ENCODE results near the gene POLR3C. TPM values are rescaled to one million over a fixed set of nuclear protein-coding genes. Genes with fewer than 3 reads are reported as not detected.

The POLR3C gene
- total and polyA plus RNA-seq, 2 experiments from 2014 or later = 15.1 to 23.9 TPM

- DNase-seq (ENCODE audit: low spot score) (no peak), ATAC-seq (no peak)
- Histone ChIP-seq H3K27me3 (ENCODE audit: insufficient read depth) (no peaks in the 10 kb centered on the region), H2AFZ (no peak overlapping the region), H3K4me2 (no peak overlapping the region), H3K27ac (ENCODE audit: low read depth) (no peak overlapping the region), H3K4me3 (no peak overlapping the region), H3F3A (replicated peaks; ENCODE audit: low read depth) (peaks cover 5% of the 10 kb centered on the region; the same call in 1 of the 2 replicates), H3K36me3 (ENCODE audit: insufficient read depth) (no peaks in the 10 kb centered on the region), H3K79me2 (replicated peaks; ENCODE audit: insufficient read depth) (no peaks in the 10 kb centered on the region), H3K4me1 (ENCODE audit: insufficient read depth) (peaks cover 9% of the 10 kb centered on the region), H4K20me1 (replicated peaks; ENCODE audit: insufficient read depth) (no peaks in the 10 kb centered on the region), H3K9me2 (ENCODE audit: insufficient read depth) (0 out of 2 replicates have a peak, but pooled peaks cover 3% of the 10 kb centered on the region)
- H3K4me1 Mint-ChIP-seq = peaks cover 15% of the 10 kb centered on the region
- H3K27me3 Mint-ChIP-seq (ENCODE audit: insufficient read depth, low read depth, poor library complexity) = peaks cover 5% of the 10 kb centered on the region
- H3K27ac Mint-ChIP-seq = no peak overlapping the region
- no peak overlapping the region for H3K4me3 Mint-ChIP-seq
- peaks cover 6% of the 10 kb centered on the region; the same call in 2 of the 3 replicates for H3K36me3 Mint-ChIP-seq (ENCODE audit: low read depth)
- TF ChIP-seq POLR2AphosphoS5 (IDR thresholded peaks at IDR 0.05; ENCODE audit: low read depth) = no peak
- TF ChIP-seq CTCF (conservative IDR thresholded peaks at IDR 0.05; ENCODE audit: low read depth in 2 of 2) = no peak
- TF ChIP-seq STAT1 (IDR thresholded peaks at IDR 0.05; ENCODE audit: unreplicated experiment) = no peak
- TF ChIP-seq ZNF462 (CRISPR knock-in tag; IDR thresholded peaks at IDR 0.05) = no peak
- no peak for TF ChIP-seq ZNF331 (CRISPR knock-in tag; IDR thresholded peaks at IDR 0.05; ENCODE audit: low read depth)
- TF ChIP-seq ZNF114 (CRISPR knock-in tag; IDR thresholded peaks at IDR 0.05) = no peak
- TF ChIP-seq CREB1 (CRISPR knock-in tag; IDR thresholded peaks at IDR 0.05; ENCODE audit: low read depth) = no peak
- no peak for TF ChIP-seq NANOG (IDR thresholded peaks at IDR 0.05; ENCODE audit: borderline replicate concordance)
- no peak for TF ChIP-seq REST (IDR thresholded peaks at IDR 0.05; ENCODE audit: unreplicated experiment)
- TF ChIP-seq JUNB (IDR thresholded peaks at IDR 0.05; ENCODE audit: unreplicated experiment) = no peak
- H3K9me3 Mint-ChIP-seq = peaks cover 3% of the 10 kb centered on the region; the same call in 2 of the 3 replicates
Observed at GRCh38 chr1:145863282-145864018, 39.5 kb downstream of the POLR3C start.

Measured in GM23338 (cell line).